HepG2 (cell line): ENCODE data around the gene PNKP. TPM values are rescaled to one million over a fixed set of nuclear protein-coding genes. Genes with fewer than 3 reads are reported as not detected.

Experiments used
- CAMTA2 ChIP-seq: sonication (generic); formaldehyde crosslinking; IDR thresholded peaks from 2 replicates; pipeline ENCODE4 v1.4.0; 2020; ENCODE audit warnings: mild to moderate bottlenecking, missing genetic modification reagents, borderline replicate concordance
- ETV5 ChIP-seq: IDR thresholded peaks from 2 replicates; pipeline ENCODE4 v1.6.1; 2018; ENCODE audit warnings: missing biosample characterization, missing genetic modification reagents, inconsistent platforms, borderline replicate concordance
- FOXA3 ChIP-seq: IDR thresholded peaks from 2 replicates; pipeline ENCODE4 v1.6.1; 2016; ENCODE audit warnings: missing genetic modification reagents, missing compliant biosample characterization
- JDP2 ChIP-seq: sonication (generic); formaldehyde crosslinking; IDR thresholded peaks from 2 replicates; pipeline ENCODE4 v1.8.1; 2022; ENCODE audit warnings: missing genetic modification reagents, borderline replicate concordance
- KDM6A ChIP-seq: IDR thresholded peaks from 2 replicates; pipeline ENCODE4 v1.6.1; 2016; ENCODE audit warnings: low read depth
- MLX ChIP-seq: IDR thresholded peaks from 2 replicates; pipeline ENCODE4 v1.6.1; 2016
- NCOA5 ChIP-seq: sonication (generic); formaldehyde crosslinking; IDR thresholded peaks from 2 replicates; pipeline ENCODE4 v1.4.0; 2020; ENCODE audit warnings: missing genetic modification reagents
- NFYC ChIP-seq: IDR thresholded peaks from 2 replicates; pipeline ENCODE4 v1.6.1; 2016; ENCODE audit warnings: missing genetic modification reagents, missing compliant biosample characterization
- NONO ChIP-seq, 2 experiments: fragments of 450-650 bp in 1 of 2; sonication (generic) in 1 of 2; formaldehyde crosslinking in 1 of 2; IDR thresholded peaks in 1 of 2; conservative IDR thresholded peaks in 1 of 2; 2 replicates each; pipeline versions ENCODE4 v1.6.1 to v1.8.0; 2017 to 2022; ENCODE audit warnings: mild to moderate bottlenecking in 1 of 2, missing genetic modification reagents in 1 of 2, moderate library complexity in 1 of 2
- POGZ ChIP-seq: sonication (generic); formaldehyde crosslinking; IDR thresholded peaks from 2 replicates; pipeline ENCODE4 v1.4.0; 2020; ENCODE audit warnings: mild to moderate bottlenecking, missing genetic modification reagents
- RAD51 ChIP-seq: fragments of 450-650 bp; IDR thresholded peaks from 2 replicates; pipeline ENCODE4 v1.6.1; 2016; ENCODE audit warnings: borderline replicate concordance
- RARA ChIP-seq: IDR thresholded peaks from 2 replicates; pipeline ENCODE4 v1.6.1; 2016; ENCODE audit warnings: missing genetic modification reagents, missing compliant biosample characterization
- SP4 ChIP-seq: sonication (generic); formaldehyde crosslinking; IDR thresholded peaks from 2 replicates; pipeline ENCODE4 v1.8.1; 2023; ENCODE audit warnings: mild to moderate bottlenecking, missing genetic modification reagents
- THRA ChIP-seq: sonication (generic); formaldehyde crosslinking; IDR thresholded peaks from 2 replicates; pipeline ENCODE4 v1.4.0; 2020; ENCODE audit warnings: missing genetic modification reagents, borderline replicate concordance
- YEATS4 ChIP-seq: sonication (generic); formaldehyde crosslinking; IDR thresholded peaks from 2 replicates; pipeline ENCODE4 v1.4.0; 2020; ENCODE audit warnings: missing genetic modification reagents, borderline replicate concordance
- ZKSCAN5 ChIP-seq: sonication (generic); formaldehyde crosslinking; IDR thresholded peaks from 2 replicates; pipeline ENCODE4 v1.5.1; 2020; ENCODE audit warnings: mild to moderate bottlenecking, missing genetic modification reagents
- ZNF354B ChIP-seq: sonication (generic); formaldehyde crosslinking; IDR thresholded peaks from 2 replicates; pipeline ENCODE4 v1.8.0; 2022; ENCODE audit warnings: mild to moderate bottlenecking, missing genetic modification reagents
- ZNF557 ChIP-seq: sonication (generic); formaldehyde crosslinking; IDR thresholded peaks from 2 replicates; pipeline ENCODE4 v1.4.0; 2020; ENCODE audit warnings: missing genetic modification reagents
- ZNF709 ChIP-seq: sonication (generic); formaldehyde crosslinking; IDR thresholded peaks from 2 replicates; pipeline ENCODE4 v1.5.0; 2020; ENCODE audit warnings: mild to moderate bottlenecking, missing genetic modification reagents
- polyA plus RNA-seq, 8 experiments: library from polyadenylated mRNA; depleted of rRNA in 3 of 8; stranded (reverse) in 7 of 8; unstranded in 1 of 8; fragments of >200 nt; fragmentation: Illumina TruSeq in 4 of 8; extraction: Trizol in 4 of 8; gene quantifications; 2 replicates each; pipeline versions ENCODE4 v1.2.1 to v1.2.3, GENCODE V29; 2011 to 2016; ENCODE audit warnings: low read depth in 4 of 8, missing spikeins in 1 of 8, mixed read lengths in 1 of 8; ENCODE audit not compliant: insufficient read depth in 1 of 8
- total RNA-seq, 5 experiments: library from RNA; depleted of rRNA; stranded (reverse); fragments of >200 nt; fragmentation: Illumina TruSeq; extraction: Trizol; gene quantifications; 2 replicates each; pipeline ENCODE4 v1.2.3, GENCODE V29; 2016; ENCODE audit warnings: low read depth in 1 of 5
- TF ChIP-seq, protein P1 (sequence below): sonication (generic); formaldehyde crosslinking; IDR thresholded peaks from 2 replicates; pipeline ENCODE4 v1.5.0; 2020; ENCODE audit warnings: missing genetic modification reagents
- TF ChIP-seq, protein P2 (sequence below): sonication (generic); formaldehyde crosslinking; IDR thresholded peaks from 2 replicates; pipeline ENCODE4 v1.4.0; 2020; ENCODE audit warnings: mild to moderate bottlenecking, missing genetic modification reagents, borderline replicate concordance

The PNKP gene
- total and polyA plus RNA-seq, 2 of the 13 experiments (the other 11 are each of a cell fraction or from before 2014, with no cell fraction given), result 12.7 to 27.1 TPM

GRCh38 chr19:49876422-49877019, 9.1 kb upstream of the PNKP start (continued):
- no peak for TF ChIP-seq NONO (IDR thresholded peaks at IDR 0.05)
- TF ChIP-seq NONO (CRISPR knock-in tag; conservative IDR thresholded peaks at IDR 0.05), result peak; percentile 66
- peak; percentile 23; the same call in 1 of the 2 replicates for TF ChIP-seq RARA
- TF ChIP-seq FOXA3 (CRISPR knock-in tag), result peak; percentile 62; the same call in 1 of the 2 replicates
- TF ChIP-seq RAD51, result no peak; the same call in 1 of the 2 replicates
- TF ChIP-seq, protein P1, sequence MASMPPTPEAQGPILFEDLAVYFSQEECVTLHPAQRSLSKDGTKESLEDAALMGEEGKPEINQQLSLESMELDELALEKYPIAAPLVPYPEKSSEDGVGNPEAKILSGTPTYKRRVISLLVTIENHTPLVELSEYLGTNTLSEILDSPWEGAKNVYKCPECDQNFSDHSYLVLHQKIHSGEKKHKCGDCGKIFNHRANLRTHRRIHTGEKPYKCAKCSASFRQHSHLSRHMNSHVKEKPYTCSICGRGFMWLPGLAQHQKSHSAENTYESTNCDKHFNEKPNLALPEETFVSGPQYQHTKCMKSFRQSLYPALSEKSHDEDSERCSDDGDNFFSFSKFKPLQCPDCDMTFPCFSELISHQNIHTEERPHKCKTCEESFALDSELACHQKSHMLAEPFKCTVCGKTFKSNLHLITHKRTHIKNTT (CRISPR knock-in tag), result no peak
- TF ChIP-seq KDM6A (CRISPR knock-in tag), result no peak
- TF ChIP-seq YEATS4 (CRISPR knock-in tag), result peak; percentile 50
- TF ChIP-seq ZNF557 (CRISPR knock-in tag), result no peak
- TF ChIP-seq NFYC, result peak; percentile 38; the same call in 1 of the 2 replicates
- TF ChIP-seq NCOA5 (CRISPR knock-in tag), result no peak
- peak; percentile 86 for TF ChIP-seq POGZ
- no peak for TF ChIP-seq JDP2
- peak; percentile 62; the same call in 1 of the 2 replicates for TF ChIP-seq ETV5 (CRISPR knock-in tag)
- TF ChIP-seq SP4, result peak; percentile 96
- TF ChIP-seq ZKSCAN5 (CRISPR knock-in tag), result 0 out of 2 replicates have a peak, but pooled peaks have one; percentile 61
- no peak for TF ChIP-seq THRA (CRISPR knock-in tag)
- TF ChIP-seq ZNF354B (CRISPR knock-in tag), result no peak
- TF ChIP-seq, protein P2, sequence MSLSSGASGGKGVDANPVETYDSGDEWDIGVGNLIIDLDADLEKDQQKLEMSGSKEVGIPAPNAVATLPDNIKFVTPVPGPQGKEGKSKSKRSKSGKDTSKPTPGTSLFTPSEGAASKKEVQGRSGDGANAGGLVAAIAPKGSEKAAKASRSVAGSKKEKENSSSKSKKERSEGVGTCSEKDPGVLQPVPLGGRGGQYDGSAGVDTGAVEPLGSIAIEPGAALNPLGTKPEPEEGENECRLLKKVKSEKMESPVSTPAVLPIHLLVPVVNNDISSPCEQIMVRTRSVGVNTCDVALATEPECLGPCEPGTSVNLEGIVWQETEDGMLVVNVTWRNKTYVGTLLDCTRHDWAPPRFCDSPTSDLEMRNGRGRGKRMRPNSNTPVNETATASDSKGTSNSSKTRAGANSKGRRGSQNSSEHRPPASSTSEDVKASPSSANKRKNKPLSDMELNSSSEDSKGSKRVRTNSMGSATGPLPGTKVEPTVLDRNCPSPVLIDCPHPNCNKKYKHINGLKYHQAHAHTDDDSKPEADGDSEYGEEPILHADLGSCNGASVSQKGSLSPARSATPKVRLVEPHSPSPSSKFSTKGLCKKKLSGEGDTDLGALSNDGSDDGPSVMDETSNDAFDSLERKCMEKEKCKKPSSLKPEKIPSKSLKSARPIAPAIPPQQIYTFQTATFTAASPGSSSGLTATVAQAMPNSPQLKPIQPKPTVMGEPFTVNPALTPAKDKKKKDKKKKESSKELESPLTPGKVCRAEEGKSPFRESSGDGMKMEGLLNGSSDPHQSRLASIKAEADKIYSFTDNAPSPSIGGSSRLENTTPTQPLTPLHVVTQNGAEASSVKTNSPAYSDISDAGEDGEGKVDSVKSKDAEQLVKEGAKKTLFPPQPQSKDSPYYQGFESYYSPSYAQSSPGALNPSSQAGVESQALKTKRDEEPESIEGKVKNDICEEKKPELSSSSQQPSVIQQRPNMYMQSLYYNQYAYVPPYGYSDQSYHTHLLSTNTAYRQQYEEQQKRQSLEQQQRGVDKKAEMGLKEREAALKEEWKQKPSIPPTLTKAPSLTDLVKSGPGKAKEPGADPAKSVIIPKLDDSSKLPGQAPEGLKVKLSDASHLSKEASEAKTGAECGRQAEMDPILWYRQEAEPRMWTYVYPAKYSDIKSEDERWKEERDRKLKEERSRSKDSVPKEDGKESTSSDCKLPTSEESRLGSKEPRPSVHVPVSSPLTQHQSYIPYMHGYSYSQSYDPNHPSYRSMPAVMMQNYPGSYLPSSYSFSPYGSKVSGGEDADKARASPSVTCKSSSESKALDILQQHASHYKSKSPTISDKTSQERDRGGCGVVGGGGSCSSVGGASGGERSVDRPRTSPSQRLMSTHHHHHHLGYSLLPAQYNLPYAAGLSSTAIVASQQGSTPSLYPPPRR (CRISPR knock-in tag), result peak; percentile 51; the same call in 1 of the 2 replicates
- TF ChIP-seq CAMTA2 (CRISPR knock-in tag), result no peak
- peak; percentile 26; the same call in 1 of the 2 replicates for TF ChIP-seq ZNF709 (CRISPR knock-in tag)
- peak; percentile 32; the same call in 1 of the 2 replicates for TF ChIP-seq MLX (CRISPR knock-in tag)
